HG03097 (cell line): ENCODE results near the gene FGGY.
"Not testable (repeated sequence)": the region's sequence is repeated elsewhere in the genome, so short reads cannot be mapped to it uniquely, and the experiment has no call there.

Experiments
- ATAC-seq: cut with Tn5 transposase; IDR thresholded peaks from one replicate; pipeline ENCODE4 v1.9.1; 2021; ENCODE audit not compliant: unreplicated experiment, low FRiP score

FGGY gene

DNA sequence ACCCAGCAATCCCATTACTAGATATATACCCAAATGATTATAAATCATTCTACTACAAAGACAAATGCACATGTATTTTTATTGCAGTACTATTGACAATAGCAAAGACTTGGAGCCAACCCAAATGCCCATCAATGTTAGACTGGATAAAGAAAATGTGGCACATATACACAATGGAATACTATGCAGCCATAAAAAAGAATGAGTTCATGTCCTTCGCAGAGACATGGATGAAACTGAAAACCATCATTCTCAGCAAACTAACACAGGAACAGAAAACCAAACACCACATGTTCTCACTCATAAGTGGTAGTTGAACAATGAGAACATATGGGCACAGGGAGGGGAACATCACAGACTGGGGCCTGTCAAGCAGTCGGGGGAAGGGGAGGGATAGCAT lies 414.0 kb downstream of the FGGY start:
- not testable (repeated sequence) for ATAC-seq

GRCh38 chr1:59714219-59714618 lies 417.3 kb downstream of the FGGY start:
- ATAC-seq = no peak

- ATAC-seq = no peak
Observed at GRCh38 chr1:59714966-59715365, 418.1 kb downstream of the FGGY start.

DNA sequence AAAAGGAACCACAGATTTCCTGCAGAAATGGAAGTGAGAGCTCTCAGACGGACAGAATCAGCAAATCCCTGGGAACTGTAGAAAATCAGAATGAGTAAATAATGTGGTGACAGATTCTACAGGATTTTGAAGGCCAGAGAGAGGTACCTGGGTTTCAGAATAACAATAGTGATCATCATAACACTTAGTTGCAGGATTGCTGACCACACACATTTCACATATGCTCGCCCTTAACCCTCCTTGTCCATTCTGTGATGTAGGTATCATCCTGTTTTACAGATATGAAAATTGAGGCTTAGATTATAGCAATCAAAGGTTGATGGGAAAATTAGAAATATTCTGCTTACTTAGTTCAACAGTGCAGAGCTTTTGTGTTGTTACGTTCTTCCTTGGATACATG lies 419.9 kb downstream of the FGGY start:
- no peak for ATAC-seq

- no peak for ATAC-seq
Observed at GRCh38 chr1:59718064-59718988, 421.4 kb downstream of the FGGY start.

- no peak for ATAC-seq
Observed at GRCh38 chr1:59718989-59719360, 422.1 kb downstream of the FGGY start.

DNA sequence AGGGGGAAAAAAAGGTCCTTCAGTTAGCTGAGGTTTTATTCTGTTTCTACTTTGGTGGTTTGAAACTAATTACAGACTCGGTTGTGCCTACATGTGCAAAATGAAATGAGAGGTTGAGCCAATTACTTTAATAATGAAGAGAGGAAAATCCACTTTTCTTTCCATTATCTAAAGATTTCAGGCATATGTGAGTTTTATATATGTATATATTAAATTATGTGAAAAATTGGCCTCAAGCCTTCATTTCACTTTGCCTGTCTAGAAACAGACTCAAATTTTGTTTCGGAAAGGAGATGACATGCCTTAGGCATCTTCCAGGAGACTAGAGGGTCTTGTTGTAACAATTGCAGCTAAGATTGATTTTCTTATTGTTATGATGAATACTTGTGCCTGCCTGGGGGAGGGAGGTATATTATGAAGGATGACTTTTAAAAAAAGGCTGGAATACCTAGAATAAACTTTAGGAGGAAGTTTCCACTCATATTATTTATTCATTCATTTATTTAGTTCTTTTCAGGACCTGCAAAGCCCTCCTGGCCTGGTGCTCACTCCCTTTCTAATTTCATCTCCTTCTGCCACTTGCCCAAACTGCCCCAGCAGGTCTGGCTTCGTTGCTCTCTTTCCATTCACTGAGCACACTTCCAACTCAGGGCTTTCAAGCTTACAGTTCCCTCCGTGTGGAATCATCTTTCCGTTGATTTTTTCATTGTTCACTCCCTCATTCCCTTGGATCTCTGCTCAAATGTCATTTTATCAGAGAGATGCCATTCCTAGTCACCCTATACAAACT lies 423.6 kb downstream of the FGGY start:
- ATAC-seq = no peak

- ATAC-seq = no peak
Observed at GRCh38 chr1:59730302-59730701, 433.4 kb downstream of the FGGY start.

- ATAC-seq = no peak
Observed at GRCh38 chr1:59730759-59731478, 434.0 kb downstream of the FGGY start.

DNA sequence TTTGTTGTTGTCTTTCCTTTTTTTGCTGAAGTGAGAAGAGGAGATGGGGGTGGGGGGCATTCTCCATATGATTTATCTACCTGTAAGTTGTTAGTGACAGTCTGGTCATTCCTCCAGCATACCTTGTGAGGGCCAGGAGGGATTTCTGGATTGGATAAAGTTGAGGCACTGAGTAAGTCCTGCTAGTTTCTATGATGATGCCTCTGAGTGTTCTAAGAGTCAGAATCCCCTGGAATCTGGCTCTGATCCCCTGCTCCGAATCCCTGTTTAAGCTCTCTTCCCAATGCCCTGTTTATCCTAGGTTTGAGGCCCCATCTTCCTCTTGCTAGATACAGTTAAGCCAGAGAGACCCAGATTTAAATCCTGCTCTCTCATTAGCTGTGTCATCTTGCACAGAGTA lies 434.7 kb downstream of the FGGY start:
- no peak for ATAC-seq

DNA sequence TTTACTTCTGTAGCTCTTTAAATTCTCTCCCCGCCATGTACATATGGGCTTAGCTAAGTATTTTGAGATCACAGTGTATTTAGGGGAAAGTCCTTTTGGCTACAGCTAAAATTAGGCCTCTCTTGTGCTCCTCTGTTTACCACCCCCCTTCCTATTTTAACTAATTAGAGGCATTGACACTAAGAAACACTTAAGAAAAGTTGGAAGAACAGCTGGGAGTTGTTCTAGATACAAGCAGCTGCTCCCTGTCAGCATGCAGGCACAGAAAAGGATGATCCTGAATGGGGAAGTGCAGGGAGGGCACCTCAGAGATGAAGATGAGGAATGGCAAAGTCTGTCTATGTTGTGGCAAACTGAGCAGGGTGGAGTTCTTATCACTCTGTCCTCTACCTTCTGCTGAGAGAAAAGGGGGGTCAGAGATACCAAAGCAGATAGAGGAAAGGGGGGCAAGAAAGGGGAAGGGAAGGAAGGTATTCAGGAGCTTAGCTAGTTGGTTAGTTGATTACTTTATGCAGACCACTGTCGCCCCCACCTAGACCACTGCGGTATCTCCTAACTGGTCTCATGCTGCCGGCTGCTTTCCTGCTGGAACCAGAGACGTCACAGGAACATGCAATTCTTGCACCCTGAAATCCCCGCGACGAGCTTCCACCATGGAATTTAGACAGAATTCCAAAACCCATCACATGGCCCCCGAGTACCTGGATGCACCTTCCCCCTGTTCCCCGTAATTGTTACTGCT lies 435.5 kb downstream of the FGGY start:
- no peak for ATAC-seq

DNA sequence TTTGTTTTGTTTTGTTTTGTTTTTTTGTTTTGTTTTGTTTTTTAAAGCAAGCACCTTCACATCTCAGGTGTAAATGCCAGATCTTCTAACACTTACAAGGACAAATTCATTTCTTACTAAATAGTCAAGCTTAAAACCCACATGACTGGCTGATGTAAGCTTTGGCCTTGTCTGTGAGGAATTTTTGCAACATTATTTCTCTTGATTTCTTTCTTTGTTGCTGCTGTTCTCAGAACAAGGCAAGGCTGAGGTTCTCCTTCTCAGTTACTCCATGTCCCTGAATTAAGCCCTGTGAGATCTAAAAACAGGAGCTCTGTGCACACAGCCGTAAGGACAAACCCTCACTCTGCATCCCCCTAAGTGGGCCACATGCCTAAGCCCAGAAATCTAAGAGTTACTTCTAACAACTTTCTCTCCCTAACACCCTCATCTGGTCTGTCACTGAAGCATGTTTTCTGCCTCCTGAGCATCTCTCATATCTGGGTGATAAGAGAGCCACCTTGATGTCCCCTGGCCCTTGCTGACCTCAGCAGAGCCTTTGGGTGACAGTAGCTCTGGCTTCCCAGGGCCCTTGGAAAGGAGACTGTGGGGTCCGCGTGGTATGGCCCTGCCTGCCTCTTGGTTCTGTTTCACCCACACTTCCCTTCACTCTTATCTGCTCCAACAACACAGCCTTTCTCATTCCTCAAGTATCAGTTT lies 436.7 kb downstream of the FGGY start:
- no peak for ATAC-seq

- not testable (repeated sequence) for ATAC-seq
Observed at GRCh38 chr1:59735927-59736326, 439.0 kb downstream of the FGGY start.

GRCh38 chr1:59736744-59737143 lies 439.9 kb downstream of the FGGY start:
- no peak for ATAC-seq

DNA sequence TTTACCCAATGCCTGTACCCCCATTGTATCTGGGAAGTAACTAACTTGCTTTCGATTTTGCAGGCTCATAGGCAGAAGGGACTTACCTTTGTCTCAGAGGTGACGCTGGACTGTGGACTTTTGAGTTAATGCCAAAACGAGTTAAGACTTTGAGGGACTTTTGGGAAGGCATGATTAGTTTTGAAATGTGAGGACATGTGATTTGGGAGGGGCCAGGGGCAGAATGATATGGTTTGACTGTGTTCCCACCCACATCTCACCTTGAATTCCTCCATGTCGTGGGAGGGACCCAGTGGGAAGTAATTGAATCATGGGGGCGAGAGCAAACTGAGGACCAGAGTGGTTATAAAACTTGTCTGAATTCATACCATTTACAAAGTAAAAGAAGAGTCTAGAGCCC lies 440.7 kb downstream of the FGGY start:
- ATAC-seq = no peak

GRCh38 chr1:59738152-59738551 lies 441.3 kb downstream of the FGGY start:
- ATAC-seq = no peak

DNA sequence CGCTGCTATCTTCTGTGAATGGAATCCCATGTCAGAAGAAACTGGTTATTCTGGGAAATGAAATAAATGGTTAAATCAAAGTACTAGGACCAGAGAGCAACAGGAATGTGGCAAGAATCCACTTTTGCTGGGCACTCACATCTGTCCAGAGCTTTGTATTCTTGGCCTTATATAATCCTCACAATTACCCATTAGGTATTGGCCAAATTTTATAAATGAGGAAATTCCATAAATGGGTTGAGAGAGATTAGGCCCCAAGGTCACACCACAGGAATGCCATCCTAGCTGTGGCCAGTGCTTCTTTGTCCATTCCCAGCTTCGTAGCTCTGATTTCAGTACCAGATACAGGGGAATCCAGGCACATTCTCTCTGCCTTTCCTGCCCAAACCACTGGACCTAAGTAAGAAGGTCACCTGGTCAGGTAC lies 441.7 kb downstream of the FGGY start:
- no peak for ATAC-seq

GRCh38 chr1:59739111-59739510 lies 442.2 kb downstream of the FGGY start:
- no peak for ATAC-seq

GRCh38 chr1:59742526-59742925 lies 445.6 kb downstream of the FGGY start:
- ATAC-seq = no peak
